EH (cell line): Measurements from ENCODE around the gene NDFIP1.

ENCODE experiments used
- DNase-seq: peaks from one replicate; pipeline ENCODE4 v3.0.0-alpha.2; 2015; ENCODE audit warnings: low read depth

Gene NDFIP1

DNA sequence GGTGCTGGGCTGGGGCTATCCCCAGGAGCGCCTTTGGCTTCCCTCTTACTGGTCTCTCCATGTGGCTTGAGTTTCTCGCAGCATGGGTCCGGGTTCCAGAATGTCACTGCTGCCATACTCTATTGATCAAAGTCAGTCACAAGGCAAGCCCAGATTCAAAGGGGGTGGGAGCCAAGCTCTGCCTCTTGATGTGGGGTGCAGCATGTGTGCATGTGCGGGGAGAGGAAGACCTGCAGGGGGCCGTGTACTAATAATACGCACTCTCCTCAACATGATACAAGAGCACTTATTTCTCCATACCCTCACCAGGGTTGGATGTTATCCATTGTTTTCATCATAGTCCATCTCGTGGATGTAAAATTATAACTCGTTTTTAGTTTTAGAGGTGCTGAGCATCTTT lies 81.2 kb downstream of the NDFIP1 start:
- no peak for DNase-seq

DNA sequence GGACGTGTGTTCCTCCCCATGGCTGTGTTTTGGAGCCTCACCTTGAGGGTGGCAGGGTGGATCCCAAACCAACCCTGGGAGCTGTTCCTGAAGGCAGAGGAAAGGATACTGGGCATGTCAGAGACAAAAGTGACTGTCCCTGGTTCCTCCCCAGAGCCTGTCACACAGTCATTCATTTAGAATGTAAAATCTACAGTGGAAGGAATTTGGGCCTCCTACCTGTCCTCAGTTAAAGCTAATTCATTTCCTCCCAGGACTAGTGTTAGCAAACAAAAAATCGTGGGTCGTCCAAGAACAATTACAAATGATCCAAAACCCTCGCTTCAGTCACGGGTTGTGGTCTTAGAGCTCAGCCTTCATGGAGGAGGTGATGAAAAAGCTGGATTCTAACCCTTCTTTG lies 83.2 kb downstream of the NDFIP1 start:
- no peak for DNase-seq

DNA sequence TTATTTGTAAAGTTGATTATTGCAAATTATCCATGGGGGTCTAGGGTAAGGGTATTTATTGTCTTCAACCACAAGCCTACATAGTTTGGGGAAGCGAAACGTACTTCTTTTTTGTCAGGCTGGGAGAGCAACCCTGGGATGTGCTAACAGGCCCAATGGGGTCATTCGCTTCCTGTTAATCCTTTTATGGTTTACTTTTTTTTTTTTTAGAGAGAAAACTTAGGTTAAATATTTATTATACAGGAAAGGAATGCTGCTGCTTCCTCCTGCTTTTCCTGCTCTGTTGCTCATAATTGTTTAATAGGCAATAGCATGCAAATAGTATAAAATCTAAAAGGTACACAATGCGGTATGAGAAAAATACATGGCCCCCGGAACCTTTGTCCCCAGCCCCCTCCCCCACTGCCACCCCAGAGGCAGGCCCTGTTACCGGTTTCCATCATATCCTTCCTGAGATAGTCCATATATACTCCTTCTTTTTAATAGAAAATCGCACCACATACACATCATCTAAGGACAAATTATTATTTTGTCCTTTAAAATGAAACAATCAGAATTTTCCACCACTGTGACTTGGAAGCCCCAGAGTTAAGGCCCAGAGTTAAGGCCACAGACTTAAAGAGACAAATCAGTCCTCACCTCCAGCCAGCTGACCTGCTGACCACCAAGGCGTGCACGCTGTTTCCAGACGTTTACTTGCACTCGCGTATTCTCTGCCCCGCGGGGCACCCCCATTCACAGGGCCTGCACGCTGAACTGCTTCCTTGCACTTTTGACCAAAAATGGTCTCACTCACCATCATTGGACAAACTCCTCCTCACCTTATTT lies 83.9 kb downstream of the NDFIP1 start:
- no peak for DNase-seq

DNA sequence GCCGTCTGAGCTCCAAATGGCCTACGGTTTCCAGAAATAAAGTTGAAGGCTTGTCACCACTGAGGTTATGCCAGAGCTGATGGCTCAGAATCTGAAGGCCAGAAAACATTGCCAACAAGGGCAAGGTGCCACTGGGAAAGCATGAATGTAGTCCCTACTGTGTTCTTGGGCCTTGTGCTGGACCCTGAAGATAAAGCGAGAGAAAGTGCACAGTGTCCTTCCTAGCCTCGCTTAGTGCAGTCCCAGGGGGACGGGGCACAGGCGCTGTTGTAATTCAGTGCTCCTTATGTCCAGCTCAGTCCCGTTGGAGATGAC lies 84.5 kb downstream of the NDFIP1 start:
- DNase-seq = no peak

DNA sequence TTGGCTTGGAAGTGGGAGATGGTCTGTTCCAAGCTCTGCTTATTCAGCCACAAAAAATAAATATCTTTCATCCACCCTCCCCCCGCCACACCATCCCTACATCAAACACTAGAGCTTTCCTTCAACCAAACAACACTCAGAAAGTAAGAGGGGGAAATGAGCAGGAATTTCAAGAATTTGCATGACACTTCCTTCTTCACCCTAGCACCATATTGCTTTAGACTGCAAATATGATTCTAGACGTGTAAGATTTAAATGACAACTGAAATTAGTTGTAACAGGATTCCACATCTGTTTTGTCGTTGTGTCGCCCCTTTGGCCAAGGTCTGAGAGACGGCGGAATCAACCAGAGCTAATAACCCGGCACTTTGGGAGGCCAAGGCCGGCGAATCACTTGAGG lies 88.5 kb downstream of the NDFIP1 start:
- DNase-seq = peak; percentile 51

DNA sequence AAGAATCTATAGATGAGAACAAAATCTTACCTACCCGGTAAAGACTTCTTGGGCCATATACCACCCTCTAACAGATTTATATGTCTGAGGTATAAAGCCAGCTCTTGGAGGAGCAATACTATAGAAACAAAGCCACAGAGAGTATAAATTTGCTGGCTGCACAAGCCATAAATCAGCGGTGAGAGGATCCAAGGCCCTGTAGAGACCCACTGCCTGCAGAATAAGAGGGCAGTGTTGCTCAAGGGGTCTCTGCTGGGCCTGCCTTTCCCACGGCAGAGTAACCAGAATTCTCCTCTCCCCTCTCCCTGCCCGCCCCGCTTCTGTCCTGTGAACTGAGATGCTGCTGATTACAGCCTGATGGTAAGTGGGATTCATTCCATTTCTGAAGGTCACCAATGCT lies 89.2 kb downstream of the NDFIP1 start:
- no peak for DNase-seq

DNA sequence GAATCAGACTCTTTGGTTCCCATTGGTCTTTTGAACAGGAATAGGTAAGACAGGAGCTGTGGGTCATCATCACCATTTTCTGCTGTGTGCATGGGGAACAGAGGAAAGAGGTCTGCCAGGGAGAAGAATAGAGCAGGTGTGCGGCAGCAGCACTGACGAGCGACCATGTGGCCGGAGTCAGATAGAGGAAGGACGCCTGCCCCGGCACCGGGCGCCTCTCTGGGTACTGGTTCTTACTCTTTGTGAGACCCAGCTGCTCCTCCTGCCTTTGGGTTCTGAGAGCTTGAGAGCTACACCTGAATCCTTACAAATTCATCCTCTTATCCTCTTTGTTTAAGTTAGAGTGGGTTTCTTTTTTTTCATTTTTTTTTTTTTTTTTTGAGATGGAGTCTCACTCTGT lies 90.8 kb downstream of the NDFIP1 start:
- DNase-seq = no peak

DNA sequence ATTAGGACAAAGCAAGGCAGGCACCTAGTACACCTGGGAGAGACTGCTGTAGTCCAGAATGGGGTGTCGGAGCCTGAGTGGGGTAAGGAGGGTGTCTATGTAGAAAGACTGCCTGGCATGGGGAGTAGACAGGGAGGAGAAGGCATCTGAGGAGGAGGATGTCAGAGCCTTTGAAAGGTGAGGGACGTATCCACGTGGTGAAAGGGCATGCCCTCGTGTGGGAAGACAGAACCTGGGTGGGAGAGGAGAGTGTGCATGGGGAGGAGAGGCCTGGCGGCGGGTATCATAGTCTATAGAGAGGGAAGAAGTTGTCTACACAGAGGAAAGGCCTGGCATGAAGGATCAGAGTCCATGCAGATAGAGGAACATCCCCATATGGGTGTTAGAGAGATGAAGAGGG lies 91.8 kb downstream of the NDFIP1 start:
- DNase-seq = no peak

DNA sequence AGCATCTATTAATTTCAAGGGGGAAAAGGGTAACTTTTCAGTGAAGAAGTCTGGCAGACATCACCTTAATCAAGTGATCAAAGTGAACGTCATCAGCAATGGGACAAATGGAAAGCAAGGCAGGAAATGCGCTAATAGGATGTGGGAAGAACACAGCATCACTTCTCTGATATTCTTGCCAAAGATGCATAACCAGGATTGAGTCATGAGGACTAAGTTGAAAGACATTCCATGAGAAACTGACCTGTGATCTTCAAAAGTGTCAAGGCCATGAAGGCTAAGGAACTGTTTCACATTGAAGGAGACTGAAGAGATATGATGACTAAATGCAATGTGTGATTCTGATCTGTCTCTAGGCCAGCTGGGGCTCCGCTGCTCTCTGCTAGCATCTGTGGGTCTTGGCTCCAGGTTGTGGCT lies 92.9 kb downstream of the NDFIP1 start:
- peak; percentile 96 for DNase-seq

DNA sequence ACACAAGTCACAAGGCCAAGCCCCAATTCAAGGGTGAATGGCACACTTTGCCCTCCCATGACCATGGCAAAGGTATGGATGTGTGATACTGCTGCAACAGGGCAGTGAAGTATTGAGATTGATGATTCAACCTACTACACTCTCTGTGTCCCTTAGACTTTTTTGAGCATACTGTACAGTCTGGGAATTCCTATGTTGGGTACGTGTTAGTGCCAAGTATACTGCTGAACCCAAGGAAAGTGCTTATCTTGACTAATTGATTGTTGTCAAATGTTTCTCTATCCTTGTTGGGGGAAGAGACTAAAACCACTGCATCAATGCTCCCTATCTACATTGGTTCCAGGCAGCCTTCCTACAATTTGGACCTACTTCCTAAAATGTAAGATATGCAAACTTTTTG lies 93.7 kb downstream of the NDFIP1 start:
- peak; percentile 64 for DNase-seq
